ENCODE results near the gene CMIP.

GRCh38 chr16:81437865-81438264 is 6.7 kb upstream of the CMIP start:
- TF ChIP-seq CTCF (IDR thresholded peaks at IDR 0.05) (no peak), POLR2A (IDR thresholded peaks at IDR 0.05) (no peak)
